BLaER1 (cell line): ENCODE measurements around the gene SNAPC1.
"Not testable (repeated sequence)": the region's sequence is repeated elsewhere in the genome, so short reads cannot be mapped to it uniquely, and the experiment has no call there.

Experiments
- H3K27ac ChIP-seq: shearing (Covaris generic); formaldehyde crosslinking; 2 replicates; pipeline ENCODE4 v1.8.1; 2022
- H3K27me3 ChIP-seq: shearing (Covaris generic); formaldehyde crosslinking; 2 replicates; pipeline ENCODE4 v1.8.1; 2022
- H3K36me3 ChIP-seq: shearing (Covaris generic); formaldehyde crosslinking; 2 replicates; pipeline ENCODE4 v1.8.1; 2022
- H3K4me1 ChIP-seq: shearing (Covaris generic); formaldehyde crosslinking; 2 replicates; pipeline ENCODE4 v1.8.1; 2022
- H3K4me2 ChIP-seq: shearing (Covaris generic); formaldehyde crosslinking; 2 replicates; pipeline ENCODE4 v1.8.1; 2022
- H3K4me3 ChIP-seq: shearing (Covaris generic); formaldehyde crosslinking; 2 replicates; pipeline ENCODE4 v1.8.1; 2022
- H3K9ac ChIP-seq: shearing (Covaris generic); formaldehyde crosslinking; 2 replicates; pipeline ENCODE4 v1.8.1; 2022
- H3K9me3 ChIP-seq: shearing (Covaris generic); formaldehyde crosslinking; 2 replicates; pipeline ENCODE4 v1.8.1; 2022
- H4K20me1 ChIP-seq: shearing (Covaris generic); formaldehyde crosslinking; 2 replicates; pipeline ENCODE4 v1.8.1; 2022
- Cebpa-rat ChIP-seq: shearing (Covaris generic); IDR thresholded peaks from 2 replicates; pipeline ENCODE4 v1.8.1; 2022

The SNAPC1 gene

DNA sequence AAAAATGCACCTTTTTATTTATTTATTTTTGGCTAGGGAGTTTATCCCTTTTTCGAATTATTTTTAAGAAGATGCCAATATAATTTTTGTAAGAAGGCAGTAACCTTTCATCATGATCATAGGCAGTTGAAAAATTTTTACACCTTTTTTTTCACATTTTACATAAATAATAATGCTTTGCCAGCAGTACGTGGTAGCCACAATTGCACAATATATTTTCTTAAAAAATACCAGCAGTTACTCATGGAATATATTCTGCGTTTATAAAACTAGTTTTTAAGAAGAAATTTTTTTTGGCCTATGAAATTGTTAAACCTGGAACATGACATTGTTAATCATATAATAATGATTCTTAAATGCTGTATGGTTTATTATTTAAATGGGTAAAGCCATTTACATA lies 14.9 kb upstream of the SNAPC1 start:
- TF ChIP-seq Cebpa-rat: no peak
- Histone ChIP-seq H3K27me3 (no peaks in the 10 kb centered on the region), H3K36me3 (peaks cover 52% of the 10 kb centered on the region), H3K27ac (no peak overlapping the region), H3K9me3 (no peaks in the 10 kb centered on the region), H3K4me1 (peaks cover 58% of the 10 kb centered on the region), H4K20me1 (peaks cover 59% of the 10 kb centered on the region), H3K4me3 (no peak overlapping the region), H3K4me2 (peak overlapping the region; percentile 5; the same call in 1 of the 2 replicates), H3K9ac (no peak overlapping the region)

DNA sequence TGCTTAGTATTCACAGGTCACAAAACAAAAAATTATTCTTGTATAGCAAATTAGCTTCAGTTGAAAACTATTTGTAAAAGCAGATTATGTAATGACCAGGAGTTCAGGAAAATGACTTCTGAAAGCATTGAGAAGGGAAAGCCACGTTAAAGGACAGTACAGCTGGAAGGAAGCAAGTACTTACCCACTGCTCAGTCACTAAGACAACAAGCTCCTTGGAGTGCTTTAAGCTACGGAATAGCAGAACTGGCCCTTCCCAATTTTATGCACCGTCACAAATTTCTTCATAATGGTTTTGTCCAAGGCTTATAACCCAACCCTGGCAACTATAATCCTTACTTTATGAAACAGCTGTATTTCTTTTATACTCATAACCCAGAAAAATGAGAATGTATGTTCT lies 13.0 kb upstream of the SNAPC1 start:
- Histone ChIP-seq H3K4me3 (peak overlapping the region; percentile 76; the same call in 1 of the 2 replicates), H3K4me1 (peaks cover 66% of the 10 kb centered on the region), H4K20me1 (peaks cover 44% of the 10 kb centered on the region), H3K36me3 (peaks cover 33% of the 10 kb centered on the region), H3K27ac (no peak overlapping the region), H3K9me3 (no peaks in the 10 kb centered on the region), H3K9ac (no peak overlapping the region), H3K27me3 (no peaks in the 10 kb centered on the region), H3K4me2 (peak overlapping the region; percentile 94; the same call in 1 of the 2 replicates)
- no peak for TF ChIP-seq Cebpa-rat

GRCh38 chr14:61749867-61750266 lies 12.4 kb upstream of the SNAPC1 start:
- no peak for TF ChIP-seq Cebpa-rat
- peaks cover 66% of the 10 kb centered on the region for H3K4me1 ChIP-seq
- H3K27ac ChIP-seq: no peak overlapping the region
- peaks cover 27% of the 10 kb centered on the region for H3K36me3 ChIP-seq
- H3K9ac ChIP-seq: 0 out of 2 replicates have a peak overlapping the region, but pooled peaks have one; percentile 4
- H3K4me2 ChIP-seq: peak overlapping the region; percentile 94
- H3K27me3 ChIP-seq: no peaks in the 10 kb centered on the region
- H4K20me1 ChIP-seq: peaks cover 41% of the 10 kb centered on the region
- no peaks in the 10 kb centered on the region for H3K9me3 ChIP-seq
- peak overlapping the region; percentile 76 for H3K4me3 ChIP-seq

DNA sequence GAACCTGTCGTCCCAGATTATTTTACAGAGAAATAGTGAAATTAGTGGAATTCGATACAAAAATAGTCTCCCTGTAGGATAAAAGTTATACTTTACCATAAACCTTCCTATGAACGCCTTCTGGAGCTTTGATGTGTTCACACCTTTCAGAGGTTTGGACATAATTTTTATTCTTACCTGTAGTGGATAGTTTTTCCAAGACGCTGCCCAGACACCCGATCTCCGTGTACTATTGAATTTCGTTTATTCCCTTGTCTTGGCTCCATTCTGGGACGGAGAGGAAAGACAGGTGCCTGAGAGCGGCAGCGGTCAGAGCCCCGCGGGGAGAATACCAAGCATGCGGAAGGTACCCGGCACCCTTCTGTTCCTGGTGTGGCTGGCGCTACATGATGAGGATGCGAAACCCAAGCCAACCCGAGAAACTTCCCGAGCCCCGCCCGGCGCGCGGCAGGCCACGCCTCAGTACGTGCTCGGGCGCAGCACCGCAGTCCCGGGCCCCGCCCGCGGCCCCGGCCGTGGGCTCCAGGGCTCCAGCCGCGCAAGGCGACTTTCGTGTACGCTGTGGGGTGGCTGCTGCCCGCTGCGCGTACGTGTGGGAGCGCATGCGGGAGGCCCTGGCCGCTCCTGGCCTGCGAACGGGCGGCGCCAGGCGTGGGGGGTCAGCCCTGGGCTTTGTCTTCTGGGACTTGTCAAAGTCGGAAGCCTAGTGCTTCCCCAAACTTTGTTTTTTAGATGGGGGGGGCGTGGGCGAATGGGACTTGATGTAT lies 11.3 kb upstream of the SNAPC1 start:
- TF ChIP-seq Cebpa-rat: no peak
- H3K27ac ChIP-seq: peak overlapping the region; percentile 84
- no peaks in the 10 kb centered on the region for H3K9me3 ChIP-seq
- H4K20me1 ChIP-seq: peaks cover 31% of the 10 kb centered on the region
- H3K4me1 ChIP-seq: peaks cover 59% of the 10 kb centered on the region
- H3K27me3 ChIP-seq: no peaks in the 10 kb centered on the region
- H3K9ac ChIP-seq: peak overlapping the region; percentile 81
- peaks cover 16% of the 10 kb centered on the region for H3K36me3 ChIP-seq
- H3K4me3 ChIP-seq: peak overlapping the region; percentile 76
- H3K4me2 ChIP-seq: peak overlapping the region; percentile 94

GRCh38 chr14:61751475-61751989 lies 10.7 kb upstream of the SNAPC1 start:
- peak overlapping the region; percentile 76 for H3K4me3 ChIP-seq
- no peak for TF ChIP-seq Cebpa-rat
- peaks cover 54% of the 10 kb centered on the region for H3K4me1 ChIP-seq
- H3K36me3 ChIP-seq: peaks cover 10% of the 10 kb centered on the region
- H3K27ac ChIP-seq: peak overlapping the region; percentile 84
- no peaks in the 10 kb centered on the region for H3K9me3 ChIP-seq
- no peaks in the 10 kb centered on the region for H3K27me3 ChIP-seq
- H3K9ac ChIP-seq: peak overlapping the region; percentile 81
- peak overlapping the region; percentile 94 for H3K4me2 ChIP-seq
- peaks cover 24% of the 10 kb centered on the region for H4K20me1 ChIP-seq

DNA sequence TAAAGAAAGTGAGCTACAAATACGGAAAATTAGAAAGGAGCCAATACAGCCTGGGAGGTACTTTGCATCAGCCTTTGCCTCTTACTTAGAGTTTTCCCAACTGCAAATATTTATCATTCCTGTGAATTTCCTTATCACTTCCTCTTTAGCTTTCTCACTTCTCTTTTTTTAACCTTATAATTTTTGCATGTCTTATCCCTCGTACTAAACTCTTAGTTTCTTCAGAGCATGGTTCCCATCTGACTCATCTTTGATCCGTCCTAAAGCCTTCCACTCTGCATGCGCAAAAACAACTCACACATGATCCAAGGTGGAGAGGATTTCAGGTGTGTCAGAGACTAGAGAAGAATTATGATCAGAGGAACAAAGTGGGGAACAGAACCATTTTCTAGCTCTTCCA lies 9.6 kb upstream of the SNAPC1 start:
- Histone ChIP-seq H3K27ac (no peak overlapping the region), H3K4me1 (peaks cover 46% of the 10 kb centered on the region), H3K36me3 (no peaks in the 10 kb centered on the region), H3K4me3 (no peak overlapping the region), H3K9ac (no peak overlapping the region), H3K9me3 (no peaks in the 10 kb centered on the region), H4K20me1 (peaks cover 15% of the 10 kb centered on the region; the same call in 1 of the 2 replicates), H3K4me2 (peak overlapping the region; percentile 94), H3K27me3 (no peaks in the 10 kb centered on the region)
- no peak for TF ChIP-seq Cebpa-rat

- no peak for TF ChIP-seq Cebpa-rat
- Histone ChIP-seq H4K20me1 (peaks cover 15% of the 10 kb centered on the region; the same call in 1 of the 2 replicates), H3K9me3 (no peaks in the 10 kb centered on the region), H3K4me3 (no peak overlapping the region), H3K9ac (no peak overlapping the region), H3K36me3 (no peaks in the 10 kb centered on the region), H3K27me3 (no peaks in the 10 kb centered on the region), H3K4me1 (peaks cover 41% of the 10 kb centered on the region), H3K4me2 (no peak overlapping the region), H3K27ac (no peak overlapping the region)
Observed at GRCh38 chr14:61753631-61754030, 8.6 kb upstream of the SNAPC1 start.

DNA sequence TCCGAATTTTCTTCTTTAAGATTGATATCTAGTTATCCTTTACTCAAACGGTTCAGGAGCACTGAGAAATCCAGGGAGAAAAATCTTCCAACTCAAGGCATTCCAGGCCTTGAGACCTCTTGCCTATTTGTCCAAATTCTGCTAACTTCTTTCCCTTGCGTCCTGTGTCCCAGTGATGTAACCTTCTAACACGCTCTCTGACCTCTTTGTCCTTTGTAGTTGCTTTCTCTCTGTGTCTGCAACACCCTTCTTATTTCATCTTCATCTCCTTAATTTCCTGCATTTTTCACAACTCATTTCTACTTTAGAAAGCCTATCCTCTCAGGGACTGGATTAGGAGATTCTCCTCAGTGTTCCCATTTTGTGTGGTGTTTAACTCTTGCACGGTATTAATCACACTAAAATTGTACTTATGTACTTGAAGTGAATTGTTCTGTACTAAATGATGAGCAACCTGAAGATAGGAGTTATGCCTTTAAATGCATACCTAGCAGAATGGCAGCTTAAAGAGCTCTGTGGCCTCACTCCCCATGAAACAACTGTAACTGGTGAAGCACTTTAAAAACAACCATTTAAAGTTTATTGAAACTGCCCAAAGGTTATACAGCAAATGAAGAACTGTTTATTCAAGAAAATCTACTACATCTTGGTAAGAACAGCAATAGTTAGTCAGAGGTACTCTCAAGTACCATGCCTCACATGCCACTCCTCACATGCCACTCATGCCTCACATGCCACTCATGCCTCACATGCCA lies 7.4 kb upstream of the SNAPC1 start:
- Histone ChIP-seq H3K4me1 (peaks cover 31% of the 10 kb centered on the region), H3K36me3 (no peaks in the 10 kb centered on the region), H3K4me2 (no peak overlapping the region), H3K27me3 (no peaks in the 10 kb centered on the region), H3K4me3 (no peak overlapping the region), H3K27ac (no peak overlapping the region), H4K20me1 (peaks cover 4% of the 10 kb centered on the region; the same call in 1 of the 2 replicates), H3K9ac (no peak overlapping the region), H3K9me3 (no peaks in the 10 kb centered on the region)
- TF ChIP-seq Cebpa-rat: no peak

DNA sequence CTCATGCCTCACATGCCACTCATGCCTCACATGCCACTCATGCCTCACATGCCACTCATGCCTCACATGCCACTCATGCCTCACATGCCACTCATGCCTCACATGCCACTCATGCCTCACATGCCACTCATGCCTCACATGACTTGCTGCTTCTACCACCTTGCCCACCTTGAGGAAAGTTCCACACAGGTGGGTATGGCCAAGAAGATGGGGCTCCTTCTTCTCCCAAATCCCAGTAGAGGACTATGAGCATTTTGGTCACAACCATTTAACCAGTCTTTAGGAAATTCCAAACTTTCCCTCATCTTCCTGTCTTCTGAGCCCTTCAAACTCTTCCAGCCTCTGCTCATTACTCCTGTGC lies 6.9 kb upstream of the SNAPC1 start:
- H4K20me1 ChIP-seq, H3K27me3 ChIP-seq, H3K27ac ChIP-seq, H3K4me2 ChIP-seq, H3K9me3 ChIP-seq, H3K9ac ChIP-seq, H3K36me3 ChIP-seq, H3K4me3 ChIP-seq: not testable (repeated sequence)
- H3K4me1 ChIP-seq: peaks cover 25% of the 10 kb centered on the region

DNA sequence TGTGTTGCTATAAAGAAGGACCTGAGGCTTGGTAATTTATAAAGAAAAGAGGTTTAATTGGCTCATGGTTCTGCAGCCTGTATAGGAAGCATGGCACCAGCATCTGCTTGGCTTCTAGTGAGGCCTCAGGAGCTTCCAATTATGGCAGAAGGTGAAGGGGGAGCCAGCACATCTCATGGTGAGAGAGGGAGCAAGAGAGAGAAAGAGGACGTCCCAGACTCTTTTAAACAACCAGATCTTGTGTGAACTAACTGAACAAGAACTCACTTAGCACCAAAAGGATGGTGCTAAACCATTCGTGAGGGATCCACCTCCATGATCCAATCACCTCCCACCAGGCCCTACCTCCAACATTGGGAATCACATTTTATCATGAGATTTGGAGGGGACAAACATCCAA lies 6.1 kb upstream of the SNAPC1 start:
- H3K4me1 ChIP-seq: peaks cover 21% of the 10 kb centered on the region
- no peaks in the 10 kb centered on the region for H3K9me3 ChIP-seq
- H3K27ac ChIP-seq: no peak overlapping the region
- H3K9ac ChIP-seq: no peak overlapping the region
- no peak for TF ChIP-seq Cebpa-rat
- no peak overlapping the region for H3K4me3 ChIP-seq
- no peak overlapping the region for H3K4me2 ChIP-seq
- H4K20me1 ChIP-seq: no peaks in the 10 kb centered on the region
- H3K36me3 ChIP-seq: no peaks in the 10 kb centered on the region
- H3K27me3 ChIP-seq: no peaks in the 10 kb centered on the region
